ENCODE data around the gene EPHB4.

EPHB4 gene

DNA sequence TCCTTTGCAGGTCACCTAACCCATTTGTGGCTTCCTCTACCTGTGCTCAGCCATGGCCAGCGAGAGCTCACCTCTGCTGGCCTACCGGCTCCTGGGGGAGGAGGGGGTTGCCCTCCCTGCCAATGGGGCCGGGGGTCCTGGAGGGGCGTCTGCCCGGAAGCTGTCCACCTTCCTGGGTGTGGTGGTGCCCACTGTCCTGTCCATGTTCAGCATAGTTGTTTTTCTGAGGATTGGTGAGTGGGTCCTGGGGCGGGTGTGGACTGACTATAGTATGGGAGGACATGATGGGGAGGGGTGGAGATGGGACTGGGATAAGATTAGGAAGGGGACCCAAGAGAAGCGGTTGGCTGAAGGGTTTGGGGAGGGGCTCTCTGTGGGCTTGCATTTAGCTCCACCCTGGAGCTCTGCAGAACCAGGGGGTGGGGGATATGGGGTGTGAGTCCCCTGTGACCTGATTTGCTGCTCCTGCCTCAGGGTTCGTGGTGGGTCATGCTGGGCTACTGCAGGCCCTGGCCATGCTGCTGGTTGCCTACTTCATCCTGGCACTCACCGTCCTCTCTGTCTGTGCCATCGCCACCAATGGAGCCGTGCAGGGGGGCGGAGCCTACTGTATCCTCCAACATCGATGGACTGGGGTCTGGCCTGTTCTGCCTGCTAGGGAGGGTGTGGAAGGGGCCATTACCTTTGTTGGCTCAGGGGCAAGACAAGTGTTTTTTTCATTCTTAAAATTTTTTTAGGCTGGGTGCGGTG is 27.0 kb upstream of the EPHB4 start:
- TF ChIP-seq, protein P1, sequence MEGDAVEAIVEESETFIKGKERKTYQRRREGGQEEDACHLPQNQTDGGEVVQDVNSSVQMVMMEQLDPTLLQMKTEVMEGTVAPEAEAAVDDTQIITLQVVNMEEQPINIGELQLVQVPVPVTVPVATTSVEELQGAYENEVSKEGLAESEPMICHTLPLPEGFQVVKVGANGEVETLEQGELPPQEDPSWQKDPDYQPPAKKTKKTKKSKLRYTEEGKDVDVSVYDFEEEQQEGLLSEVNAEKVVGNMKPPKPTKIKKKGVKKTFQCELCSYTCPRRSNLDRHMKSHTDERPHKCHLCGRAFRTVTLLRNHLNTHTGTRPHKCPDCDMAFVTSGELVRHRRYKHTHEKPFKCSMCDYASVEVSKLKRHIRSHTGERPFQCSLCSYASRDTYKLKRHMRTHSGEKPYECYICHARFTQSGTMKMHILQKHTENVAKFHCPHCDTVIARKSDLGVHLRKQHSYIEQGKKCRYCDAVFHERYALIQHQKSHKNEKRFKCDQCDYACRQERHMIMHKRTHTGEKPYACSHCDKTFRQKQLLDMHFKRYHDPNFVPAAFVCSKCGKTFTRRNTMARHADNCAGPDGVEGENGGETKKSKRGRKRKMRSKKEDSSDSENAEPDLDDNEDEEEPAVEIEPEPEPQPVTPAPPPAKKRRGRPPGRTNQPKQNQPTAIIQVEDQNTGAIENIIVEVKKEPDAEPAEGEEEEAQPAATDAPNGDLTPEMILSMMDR (IDR thresholded peaks at IDR 0.05; ENCODE audit: low read depth, low read length, missing control alignments), result no peak
- in situ Hi-C loops (cut with HindIII; ENCODE audit: low sequenced_read_pairs), result no loop called here
- DNase-seq (ENCODE audit: low read depth), result no peak
- no peak overlapping the region for H3K4me3 ChIP-seq (ENCODE audit: low read depth, low read length)

DNA sequence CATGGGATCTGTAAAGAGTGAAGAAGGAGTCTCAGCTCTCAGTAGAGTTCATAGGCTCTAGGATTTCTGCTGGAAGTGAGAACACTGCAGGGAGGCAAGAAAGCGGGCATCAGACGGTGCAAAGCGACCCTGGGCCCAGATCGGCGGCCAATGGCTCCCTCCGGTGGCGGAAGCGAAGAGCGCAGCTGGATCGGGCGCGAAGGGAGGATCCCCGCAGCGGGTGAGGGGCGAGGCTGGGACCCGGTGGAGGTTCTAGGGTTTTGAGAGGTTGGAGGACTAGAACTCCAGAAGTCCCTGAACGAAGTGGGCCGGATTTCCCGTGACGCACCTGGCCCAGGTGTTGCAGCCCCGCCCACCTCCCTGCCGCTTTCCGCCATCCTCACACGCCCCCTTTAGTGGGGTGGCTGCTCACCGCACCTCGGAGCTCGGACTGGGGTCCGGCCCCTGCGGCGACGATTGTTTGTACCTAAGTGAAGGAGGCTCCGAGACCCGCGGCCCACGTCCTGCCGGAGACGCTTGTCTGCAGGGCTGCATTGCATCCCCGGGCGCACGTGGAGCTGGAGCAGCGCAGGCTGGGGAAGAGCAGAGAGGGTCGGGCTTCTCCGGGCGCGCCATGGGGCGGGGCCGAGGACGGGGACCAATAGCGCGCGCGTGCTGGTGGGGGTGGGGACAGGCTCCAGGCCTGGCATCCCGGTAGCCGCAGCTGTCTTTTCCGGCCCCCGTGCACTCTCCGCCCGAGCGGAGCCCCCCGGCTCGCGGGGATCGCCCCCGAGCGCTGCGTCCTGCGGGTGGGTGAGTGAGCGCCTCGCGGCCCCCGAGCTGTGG is 24.9 kb upstream of the EPHB4 start, which contains the start of gene SLC12A9:
Gene SLC12A9, plus strand, starts transcription at position 666 of the 825 bp plus-strand sequence. CDS start 1,485 bp downstream, outside the sequence.
- DNase-seq (ENCODE audit: low read depth), result peak; percentile 65
- peak within 1 kb of the TSS; percentile 63 for H3K4me3 ChIP-seq (ENCODE audit: low read depth, low read length)

DNA sequence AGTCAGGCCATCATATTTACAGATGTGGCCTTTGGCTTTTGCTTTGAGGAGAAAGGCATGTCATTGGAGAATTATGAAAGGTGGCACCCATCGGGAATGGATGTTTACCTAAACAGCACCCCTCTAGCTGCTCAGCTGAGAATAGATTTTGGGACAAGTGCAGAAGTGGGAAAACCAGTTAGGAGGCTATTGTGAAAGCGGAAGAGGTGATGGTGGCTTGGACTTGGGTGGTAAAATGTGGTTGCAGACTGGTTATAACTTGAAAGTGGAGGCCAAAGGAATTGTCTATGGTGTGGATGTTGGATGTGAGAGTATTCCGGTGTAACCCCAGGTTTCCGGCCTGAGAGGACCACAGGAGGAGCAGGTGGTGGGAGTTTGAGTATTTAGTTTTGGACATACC is 20.0 kb upstream of the EPHB4 start:
- no peak for DNase-seq (ENCODE audit: low read depth)
- TF ChIP-seq, protein P1 (IDR thresholded peaks at IDR 0.05; ENCODE audit: low read depth, low read length, missing control alignments), result no peak
- in situ Hi-C loops (cut with HindIII; ENCODE audit: low sequenced_read_pairs), result no loop called here

More for the DNA sequence above, 24.9 kb upstream of the EPHB4 start, which contains the start of gene SLC12A9:
- TF ChIP-seq, protein P1 (IDR thresholded peaks at IDR 0.05; ENCODE audit: low read depth, low read length, missing control alignments), result peak; percentile 83
- in situ Hi-C loops (cut with HindIII; ENCODE audit: low sequenced_read_pairs), result no loop called here

GRCh38 chr7:100840470-100841100 is 13.3 kb upstream of the EPHB4 start:
- TF ChIP-seq, protein P1 (IDR thresholded peaks at IDR 0.05; ENCODE audit: low read depth, low read length, missing control alignments), result no peak
- H3K4me3 ChIP-seq (ENCODE audit: low read depth, low read length), result no peak overlapping the region
- in situ Hi-C loops (cut with HindIII; ENCODE audit: low sequenced_read_pairs), result no loop called here
- no peak for DNase-seq (ENCODE audit: low read depth)

More for the DNA sequence above, 20.0 kb upstream of the EPHB4 start:
- no peak overlapping the region for H3K4me3 ChIP-seq (ENCODE audit: low read depth, low read length)

GRCh38 chr7:100839361-100839760 is 12.0 kb upstream of the EPHB4 start:
- DNase-seq (ENCODE audit: low read depth), result no peak
- H3K4me3 ChIP-seq (ENCODE audit: low read depth, low read length), result no peak overlapping the region
- TF ChIP-seq, protein P1 (IDR thresholded peaks at IDR 0.05; ENCODE audit: low read depth, low read length, missing control alignments), result no peak
- in situ Hi-C loops (cut with HindIII; ENCODE audit: low sequenced_read_pairs), result loop anchor here (10.0 kb wide), 1 partner anchor 125 kb away; no protein-coding TSS in a partner anchor

All from astrocyte of the cerebellum (primary cell).